GM12878 (cell line): ENCODE results near the gene RPRD1A.

Source experiments
- CEBPZ ChIP-seq: fragments of 150-350 bp; IDR thresholded peaks from 2 replicates; pipeline ENCODE4 v1.6.1; 2016; ENCODE audit warnings: low read depth, low read length
- CTCF ChIP-seq, 3 experiments: IDR thresholded peaks in 2 of 3; conservative IDR thresholded peaks in 1 of 3; 2 replicates each; pipeline ENCODE4 v1.5.1; 2011; ENCODE audit warnings: low read depth in 3 of 3, low read length in 3 of 3, mild to moderate bottlenecking in 3 of 3, control low read depth in 2 of 3, moderate library complexity in 2 of 3, inconsistent platforms in 1 of 3, mixed read lengths in 1 of 3; ENCODE audit not compliant: control insufficient read depth in 2 of 3, insufficient read depth in 1 of 3; ENCODE audit errors: extremely low read depth in 1 of 3
- KDM1A ChIP-seq: fragments of 200-600 bp; sonication (generic); IDR thresholded peaks from 2 replicates; pipeline ENCODE4 v1.6.1; 2016; ENCODE audit warnings: borderline replicate concordance
- POLR2A ChIP-seq: IDR thresholded peaks from 2 replicates; pipeline ENCODE4 v1.6.1; 2011; ENCODE audit warnings: low read depth, mild to moderate bottlenecking, low read length
- POLR2AphosphoS5 ChIP-seq: IDR thresholded peaks from 2 replicates; pipeline ENCODE4 v1.6.1; 2011; ENCODE audit warnings: mild to moderate bottlenecking, low read length, inconsistent platforms
- RAD51 ChIP-seq: fragments of 450-650 bp; IDR thresholded peaks from 2 replicates; pipeline ENCODE4 v1.6.1; 2016; ENCODE audit warnings: moderate library complexity, mild to moderate bottlenecking, inconsistent platforms
- SMC3 ChIP-seq: IDR thresholded peaks from 2 replicates; pipeline ENCODE4 v1.6.1; 2011; ENCODE audit warnings: low read length, improper control_type of control experiment, borderline replicate concordance
- SREBF2 ChIP-seq: IDR thresholded peaks from 2 replicates; pipeline ENCODE4 v1.6.1; 2012; ENCODE audit warnings: mild to moderate bottlenecking, low read length
- TAF1 ChIP-seq: IDR thresholded peaks from 2 replicates; pipeline ENCODE4 v1.6.1; 2011; ENCODE audit warnings: mild to moderate bottlenecking, low read depth, low read length, borderline replicate concordance
- ZBTB40 ChIP-seq: fragments of 450-650 bp; IDR thresholded peaks from 2 replicates; pipeline ENCODE4 v1.6.1; 2016; ENCODE audit warnings: mild to moderate bottlenecking, moderate library complexity, borderline replicate concordance

GRCh38 chr18:36074435-36074834, 7.1 kb upstream of the RPRD1A start:
- TF ChIP-seq CTCF (IDR thresholded peaks at IDR 0.05 in 2 of 3, conservative IDR thresholded peaks at IDR 0.05 in 1 of 3; ENCODE audit: control insufficient read depth in 2 of 3, extremely low read depth in 1 of 3, insufficient read depth in 1 of 3, low read depth in 3 of 3, low read length in 3 of 3), result no peak
- TF ChIP-seq TAF1, result no peak
- no peak for TF ChIP-seq KDM1A
- no peak for TF ChIP-seq POLR2A
- no peak for TF ChIP-seq CEBPZ
- TF ChIP-seq POLR2AphosphoS5, result no peak
- no peak for TF ChIP-seq RAD51
- no peak for TF ChIP-seq ZBTB40
- no peak for TF ChIP-seq SMC3
- no peak for TF ChIP-seq SREBF2
